Adrenal gland (tissue), 19 donors: ENCODE results near the gene PA2G4. TPM values are rescaled to one million over a fixed set of nuclear protein-coding genes. Genes with fewer than 3 reads are reported as not detected.
"Not testable (repeated sequence)": the region's sequence is repeated elsewhere in the genome, so short reads cannot be mapped to it uniquely, and the experiment has no call there.

Experiments
- DNase-seq, 7 donors: peaks; one replicate each; pipeline ENCODE4 v3.0.0-alpha.2; 2019 to 2020
- H3K27ac ChIP-seq, 5 donors: fragments of 200-600 bp; sonication (generic) in 4 of 5; 1 replicate in 3 of 5; 2 replicates in 2 of 5; pipeline versions ENCODE4 v1.5.1 to v1.8.0; 2016 to 2020; ENCODE audit warnings: mild to moderate bottlenecking in 1 of 5
- H3K27me3 ChIP-seq: fragments of 200-600 bp; 2 replicates; pipeline ENCODE4 v1.8.0; 2021
- H3K36me3 ChIP-seq, 2 donors: fragments of 200-600 bp; replicated peaks in 1 of 2; 1 replicate in 1 of 2; 2 replicates in 1 of 2; pipeline versions ENCODE4 v1.5.1 to v1.8.0; 2018 to 2022
- H3K4me1 ChIP-seq, 2 donors: fragments of 200-600 bp; replicated peaks in 1 of 2; 1 replicate in 1 of 2; 2 replicates in 1 of 2; pipeline versions ENCODE4 v1.5.1 to v1.8.0; 2018 to 2021
- H3K4me3 ChIP-seq, 4 donors: fragments of 200-600 bp; sonication (generic) in 3 of 4; one replicate each; pipeline ENCODE4 v1.5.1; 2016 to 2018
- H3K9me3 ChIP-seq, 3 donors: fragments of 200-600 bp; sonication (generic) in 1 of 3; replicated peaks in 1 of 3; 1 replicate in 2 of 3; 2 replicates in 1 of 3; pipeline versions ENCODE4 v1.5.1 to v1.8.0; 2016 to 2021
- CTCF ChIP-seq, 6 experiments: fragments of 450-650 bp in 4 of 6; fragments of 200-600 bp in 2 of 6; sonication (generic) in 1 of 6; IDR thresholded peaks; 1 replicate in 5 of 6; 2 replicates in 1 of 6; pipeline versions ENCODE4 v1.5.1 to v1.8.0; 2016 to 2021; ENCODE audit warnings: antibody characterized with exemption in 6 of 6, mild to moderate bottlenecking in 2 of 6, moderate library complexity in 1 of 6
- POLR2A ChIP-seq, 2 donors: fragments of 450-650 bp; IDR thresholded peaks; one replicate each; pipeline ENCODE4 v1.6.1; 2017; ENCODE audit warnings: antibody characterized with exemption in 2 of 2, mild to moderate bottlenecking in 2 of 2, moderate library complexity in 1 of 2
- WGBS, 4 donors: extraction: QIAGEN DNeasy Blood & Tissue Kit in 2 of 4; methylation state at CpG; one replicate each; pipeline versions ENCODE4 v1.1.5 to v1.1.7; 2013 to 2017; 5-methylcytosine and 5-hydroxymethylcytosine counted together
- intact Hi-C, 2 donors: fragments of 100-400 bp; cut with DNase I; formaldehyde crosslinking; loops; one replicate each; pipeline versions ENCODE4 v1.14.1 to v1.15.0; 2022 to 2023
- long read RNA-seq, 10 donors: library from polyadenylated mRNA in 3 of 10; unstranded in 2 of 10; stranded (forward) in 1 of 10; transcript quantifications; one replicate each; pipeline ENCODE4 v2.0.0 and lab custom pipeline, GENCODE V29; 2021 to 2026
- polyA plus RNA-seq, 3 donors: library from polyadenylated mRNA; stranded (reverse); fragments of 200-250 nt in 2 of 3; fragments of 350-450 nt in 1 of 3; fragmentation: Illumina TruSeq in 1 of 3; extraction: RNeasy Lipid Tissue Mini Kit (QIAGEN cat#74804) in 1 of 3; gene quantifications; one replicate each; pipeline ENCODE4 v1.2.3, GENCODE V29; 2013 to 2014
- total RNA-seq, 9 donors: library from RNA; depleted of rRNA in 4 of 9; stranded (reverse); fragments of >200 nt in 4 of 9; fragments of 120-200 nt in 1 of 9; fragmentation: NEBNext Ultra II Directional in 1 of 9; extraction: Animal tissue kit (Norgen Biotek cat#: 25700) in 1 of 9; gene quantifications; one replicate each; pipeline versions ENCODE4 v1.1.0 to v1.2.4, GENCODE V29; 2013 to 2023
- donor health status: healthy with polysubstance abuse.
- donor health status: Bipolar disorder and iron deficiency.
- donor health status: DM: yes; HTN: yes; CAD: no.
- donor health status: DM: no; HTN: no; CAD: no.
- donor health status: DM: no; HTN: no; CAD: no.
- donor health status: DM: yes; HTN: yes; CAD: no.

Gene PA2G4
- total RNA-seq (100 to 1,000 TPM in 5 of 9 donors, 10 to 100 TPM in 4; 64.1 to 129 (median 106) TPM), polyA plus RNA-seq (100 to 1,000 TPM in 2 of 3 donors, 10 to 100 TPM in 1; 83.3 to 252 (median 106) TPM)
- long read RNA-seq, donor 1, transcript PA2G4-201 (13 exons, 2,577 nt), result major isoform, 33 of 140 reads
- long read RNA-seq, donor 1, partial matches to known transcripts, result 107 of 140 reads
- long read RNA-seq, donor 1, other reads (novel, unspliced or antisense), result 0 of 140 reads
- long read RNA-seq, donor 2, transcript PA2G4-201 (13 exons, 2,577 nt), result major isoform, 10 of 40 reads
- long read RNA-seq, donor 2, partial matches to known transcripts, result 23 of 40 reads
- long read RNA-seq, donor 2, other reads (novel, unspliced or antisense), result 7 of 40 reads
- long read RNA-seq, donor 3, transcript PA2G4-201 (13 exons, 2,577 nt), result major isoform, 22 of 57 reads
- long read RNA-seq, donor 3, partial matches to known transcripts, result 35 of 57 reads
- long read RNA-seq, donor 3, other reads (novel, unspliced or antisense), result 0 of 57 reads
- long read RNA-seq, donor 4, transcript PA2G4-201 (13 exons, 2,577 nt), result major isoform, 22 of 90 reads
- long read RNA-seq, donor 4, partial matches to known transcripts, result 64 of 90 reads
- long read RNA-seq, donor 4, other reads (novel, unspliced or antisense), result 4 of 90 reads
- long read RNA-seq, donor 5, transcript PA2G4-201 (13 exons, 2,577 nt), result major isoform, 124 of 130 reads
- long read RNA-seq, donor 5, partial matches to known transcripts, result 1 of 130 reads
- long read RNA-seq, donor 5, other reads (novel, unspliced or antisense), result 5 of 130 reads
- long read RNA-seq, donor 6, transcript PA2G4-201 (13 exons, 2,577 nt), result major isoform, 7 of 67 reads
- long read RNA-seq, donor 6, partial matches to known transcripts, result 56 of 67 reads
- long read RNA-seq, donor 6, other reads (novel, unspliced or antisense), result 4 of 67 reads
- long read RNA-seq, donor 7, transcript PA2G4-201 (13 exons, 2,577 nt), result major isoform, 17 of 46 reads
- long read RNA-seq, donor 7, partial matches to known transcripts, result 28 of 46 reads
- long read RNA-seq, donor 7, other reads (novel, unspliced or antisense), result 0 of 46 reads
- long read RNA-seq, donor 8, transcript PA2G4-201 (13 exons, 2,577 nt), result major isoform, 55 of 100 reads
- long read RNA-seq, donor 8, partial matches to known transcripts, result 38 of 100 reads
- long read RNA-seq, donor 8, other reads (novel, unspliced or antisense), result 7 of 100 reads
- long read RNA-seq, donor 9, transcript PA2G4-201 (13 exons, 2,577 nt), result major isoform, 17 of 62 reads
- long read RNA-seq, donor 9, partial matches to known transcripts, result 43 of 62 reads
- long read RNA-seq, donor 9, other reads (novel, unspliced or antisense), result 0 of 62 reads
- long read RNA-seq, donor 10, transcript PA2G4-201 (13 exons, 2,577 nt), result major isoform, 19 of 47 reads
- long read RNA-seq, donor 10, partial matches to known transcripts, result 28 of 47 reads
- long read RNA-seq, donor 10, other reads (novel, unspliced or antisense), result 0 of 47 reads

- WGBS, 4 donors, result 0 to 1% (median 0%) methylated on average over 21 to 60 of the region's 60 CpGs
- Histone ChIP-seq H3K27me3 (no peaks in the 10 kb centered on the region), H3K27ac (peak within 1 kb of the TSS in 4 of 5 donors; percentile 59 to 93 (median 76)), H3K4me3 (peak within 1 kb of the TSS; percentile 20 to 98 (median 94)), H3K4me1 (peaks cover 17 to 20% of the 10 kb centered on the region in 2 donors), H3K36me3 (peaks cover 0 to 27% of the 10 kb centered on the region in 2 donors), H3K9me3 (no peaks in the 10 kb centered on the region)
- intact Hi-C loops, result loop anchor here in 1 of 2 donors (5.0 kb wide), 1 partner anchor 52 kb away; no protein-coding TSS in a partner anchor
- peak; percentile 97 to 99 (median 98) for DNase-seq
- TF ChIP-seq POLR2A (IDR thresholded peaks at IDR 0.05) (peak; percentile 81 to 87), CTCF (IDR thresholded peaks at IDR 0.05) (no peak)
These were observed at the start of gene PA2G4 for GRCh38 chr12:56104109-56104814. TSS of gene PA2G4 (plus strand) at chr12:56104559. CDS start at chr12:56104738, 179 bp downstream.

DNA sequence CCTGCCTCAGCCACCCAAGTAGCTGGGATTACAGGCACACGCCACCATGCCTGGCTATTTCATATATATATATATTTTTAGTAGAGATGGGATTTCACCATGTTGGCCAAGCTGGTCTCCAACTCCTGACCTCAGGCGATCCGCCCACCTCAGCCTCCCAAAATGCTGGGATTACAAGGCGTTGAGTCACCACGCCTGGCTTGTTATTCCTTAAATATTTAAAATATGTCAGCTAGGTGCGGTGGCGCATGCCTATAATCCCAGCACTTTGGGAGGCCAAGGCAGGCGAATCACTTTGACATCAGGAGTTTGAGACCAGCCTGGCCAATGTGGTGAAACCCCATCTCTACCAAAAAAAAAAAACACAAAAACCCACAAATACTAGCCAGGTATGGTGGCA lies 44.4 kb upstream of the PA2G4 start:
- H3K9me3 ChIP-seq, DNase-seq, H3K4me3 ChIP-seq, H3K36me3 ChIP-seq, intact Hi-C loops, H3K27me3 ChIP-seq, H3K27ac ChIP-seq, H3K4me1 ChIP-seq: not testable (repeated sequence)
- WGBS, 4 donors, result 83 to 95% (median 91%) methylated on average over 8 of the region's 8 CpGs

GRCh38 chr12:56061982-56062381 lies 42.4 kb upstream of the PA2G4 start:
- Histone ChIP-seq H3K4me1 (no peaks in the 10 kb centered on the region), H3K36me3 (no peaks in the 10 kb centered on the region), H3K27me3 (no peaks in the 10 kb centered on the region), H3K9me3 (no peaks in the 10 kb centered on the region), H3K27ac (no peak overlapping the region), H3K4me3 (no peak overlapping the region)
- intact Hi-C loops, result no loop called here
- TF ChIP-seq CTCF (IDR thresholded peaks at IDR 0.05) (no peak), POLR2A (IDR thresholded peaks at IDR 0.05) (no peak)
- DNase-seq, result no peak
- WGBS, 4 donors, result 61 to 67% (median 65%) methylated on average over 5 of the region's 5 CpGs

DNA sequence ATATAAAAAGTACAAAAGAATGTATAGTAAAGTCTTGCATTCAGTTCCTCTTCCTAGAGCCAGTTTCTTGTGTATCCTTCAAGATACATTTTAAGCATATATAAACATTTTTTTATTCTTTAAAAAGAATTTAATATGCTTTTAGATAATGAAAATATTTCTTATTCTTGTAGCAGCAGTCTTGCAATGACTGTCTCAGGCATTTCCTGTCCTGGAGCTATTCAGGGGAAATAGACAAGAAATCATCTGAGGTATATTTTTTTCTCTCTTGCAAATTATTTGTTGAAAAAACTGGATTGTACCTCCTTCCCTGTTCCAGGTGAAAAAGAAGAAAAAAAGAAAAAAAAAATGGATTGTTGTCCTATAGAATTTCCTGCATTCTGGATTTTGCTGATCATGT lies 41.4 kb upstream of the PA2G4 start:
- Histone ChIP-seq H3K36me3 (no peaks in the 10 kb centered on the region), H3K4me3 (no peak overlapping the region), H3K27ac (no peak overlapping the region), H3K27me3 (no peaks in the 10 kb centered on the region), H3K9me3 (no peaks in the 10 kb centered on the region), H3K4me1 (no peaks in the 10 kb centered on the region)
- intact Hi-C loops, result no loop called here
- TF ChIP-seq POLR2A (IDR thresholded peaks at IDR 0.05), result no peak
- TF ChIP-seq CTCF (IDR thresholded peaks at IDR 0.05), result no peak
- DNase-seq, result no peak
